CD14-positive monocyte (primary cell): ENCODE measurements around the gene DSTYK. TPM values are rescaled to one million over a fixed set of nuclear protein-coding genes. Genes with fewer than 3 reads are reported as not detected.

Experiments used
- DNase-seq, 3 donors: peaks; one replicate each; pipeline ENCODE4 v3.0.0-alpha.2; 2011 to 2022
- H2AFZ ChIP-seq: 2 replicates; pipeline ENCODE4 v1.6.0; 2012; ENCODE audit warnings: mild to moderate bottlenecking, low read depth, low read length, inconsistent platforms; ENCODE audit not compliant: insufficient read depth, poor library complexity, severe bottlenecking
- H3K27ac ChIP-seq, 2 donors: 1 replicate in 1 of 2; 2 replicates in 1 of 2; pipeline ENCODE4 v1.5.1; 2012 to 2013; ENCODE audit warnings: low read length in 2 of 2, control low read depth in 1 of 2, inconsistent platforms in 1 of 2, low read depth in 1 of 2, mild to moderate bottlenecking in 1 of 2
- H3K27me3 ChIP-seq, 2 donors: one replicate each; pipeline versions ENCODE4 v1.6.0 to v1.6.1; 2011 to 2013; ENCODE audit warnings: low read length in 2 of 2; ENCODE audit not compliant: control insufficient read depth in 2 of 2, insufficient read depth in 2 of 2
- H3K36me3 ChIP-seq, 2 donors: replicated peaks in 1 of 2; 1 replicate in 1 of 2; 2 replicates in 1 of 2; pipeline versions ENCODE4 v1.5.1 to v1.6.1; 2012 to 2013; ENCODE audit warnings: low read length in 2 of 2, control low read depth in 1 of 2, inconsistent platforms in 1 of 2, mild to moderate bottlenecking in 1 of 2; ENCODE audit not compliant: insufficient read depth in 2 of 2, control insufficient read depth in 1 of 2
- H3K4me1 ChIP-seq, 2 donors: 1 replicate in 1 of 2; 2 replicates in 1 of 2; pipeline versions ENCODE4 v1.5.1 to v1.6.1; 2012 to 2013; ENCODE audit warnings: low read length in 2 of 2, control low read depth in 1 of 2, inconsistent platforms in 1 of 2, mild to moderate bottlenecking in 1 of 2, moderate library complexity in 1 of 2; ENCODE audit not compliant: insufficient read depth in 2 of 2, control insufficient read depth in 1 of 2
- H3K4me2 ChIP-seq: replicated peaks from 2 replicates; pipeline ENCODE3; 2012; ENCODE audit warnings: low read length, moderate library complexity, mild to moderate bottlenecking; ENCODE audit not compliant: poor library complexity, severe bottlenecking; ENCODE audit errors: extremely low read depth
- H3K4me3 ChIP-seq, 3 experiments: fragments of 200-600 bp in 1 of 3; sonication (generic) in 1 of 3; replicated peaks in 1 of 3; 1 replicate in 2 of 3; 2 replicates in 1 of 3; pipeline ENCODE4 v1.5.1; 2011 to 2013; ENCODE audit warnings: low read length in 3 of 3, mild to moderate bottlenecking in 3 of 3, control low read depth in 2 of 3, low read depth in 2 of 3, inconsistent platforms in 1 of 3, moderate library complexity in 1 of 3
- H3K79me2 ChIP-seq: 2 replicates; pipeline ENCODE4 v1.6.0; 2012; ENCODE audit warnings: mild to moderate bottlenecking, control low read depth, inconsistent platforms, low read length, moderate library complexity; ENCODE audit not compliant: insufficient read depth
- H3K9ac ChIP-seq: 2 replicates; pipeline ENCODE4 v1.6.0; 2017; ENCODE audit warnings: low read length, mild to moderate bottlenecking; ENCODE audit not compliant: insufficient read depth, poor library complexity, severe bottlenecking
- H3K9me3 ChIP-seq, 2 donors: replicated peaks in 1 of 2; 1 replicate in 1 of 2; 2 replicates in 1 of 2; pipeline versions ENCODE4 v1.5.1 to v1.6.1; 2012 to 2013; ENCODE audit warnings: low read length in 2 of 2, control low read depth in 1 of 2; ENCODE audit not compliant: control insufficient read depth in 1 of 2, insufficient read depth in 1 of 2
- H4K20me1 ChIP-seq: 2 replicates; pipeline ENCODE4 v1.6.0; 2012; ENCODE audit warnings: mild to moderate bottlenecking, low read length, control low read depth, moderate library complexity; ENCODE audit not compliant: insufficient read depth
- H3K27ac Mint-ChIP-seq, 7 donors: one replicate each; pipeline ENCODE4 v1.8.0; 2020; ENCODE audit warnings: mild to moderate bottlenecking in 7 of 7, mixed read lengths in 7 of 7, moderate library complexity in 6 of 7, inconsistent platforms in 2 of 7
- H3K27me3 Mint-ChIP-seq, 3 donors: one replicate each; pipeline ENCODE4 v1.8.0; 2021 to 2022; ENCODE audit warnings: low read depth in 3 of 3, mild to moderate bottlenecking in 3 of 3, mixed read lengths in 3 of 3, moderate library complexity in 3 of 3, inconsistent platforms in 1 of 3
- H3K36me3 Mint-ChIP-seq, 2 donors: one replicate each; pipeline ENCODE4 v1.8.0; 2020; ENCODE audit warnings: mixed read lengths in 2 of 2, inconsistent platforms in 1 of 2, mild to moderate bottlenecking in 1 of 2
- H3K4me1 Mint-ChIP-seq: one replicate; pipeline ENCODE4 v1.8.0; 2020; ENCODE audit warnings: mild to moderate bottlenecking, mixed read lengths
- H3K4me3 Mint-ChIP-seq, 2 donors: one replicate each; pipeline ENCODE4 v1.8.0; 2020; ENCODE audit warnings: mild to moderate bottlenecking in 2 of 2, mixed read lengths in 2 of 2, moderate library complexity in 1 of 2
- H3K9me3 Mint-ChIP-seq, 7 donors: one replicate each; pipeline ENCODE4 v1.8.0; 2020 to 2022; ENCODE audit warnings: mixed read lengths in 7 of 7, mild to moderate bottlenecking in 6 of 7, moderate library complexity in 6 of 7, inconsistent platforms in 2 of 7
- WGBS: methylation state at CpG from one replicate; pipeline ENCODE4 v1.1.5; 2013; ENCODE audit warnings: missing lambda C conversion rate; ENCODE audit not compliant: insufficient coverage; 5-methylcytosine and 5-hydroxymethylcytosine counted together
- intact Hi-C, 2 donors: fragments of 100-400 bp; cut with micrococcal nuclease; formaldehyde crosslinking; loops; one replicate each; pipeline versions ENCODE4 v1.15.0 to v1.15.1; 2023
- polyA plus RNA-seq, 3 donors: library from polyadenylated mRNA; depleted of rRNA in 1 of 3; unstranded in 2 of 3; stranded (reverse) in 1 of 3; fragments of 300-500 nt in 2 of 3; fragments of >200 nt in 1 of 3; fragmentation: Illumina TruSeq in 2 of 3; gene quantifications; 1 replicate in 2 of 3; 2 replicates in 1 of 3; pipeline ENCODE4 v1.2.3, GENCODE V29; 2012 to 2021
- TF ChIP-seq, protein P1 (sequence below): fragments of 200-600 bp; IDR thresholded peaks from one replicate; pipeline ENCODE4 v1.8.0; 2022; ENCODE audit warnings: antibody characterized with exemption, mild to moderate bottlenecking

DSTYK gene
- polyA plus RNA-seq, 3 donors, result 2.9 to 6.5 (median 3.8) TPM

GRCh38 chr1:205129447-205130029 is 82.0 kb downstream of the DSTYK start:
- no peak overlapping the region for H2AFZ ChIP-seq
- Mint-ChIP-seq H3K36me3 (no peaks in the 10 kb centered on the region), H3K4me3 (no peak overlapping the region), H3K9me3 (peaks cover 0 to 6% (median 0%) of the 10 kb centered on the region in 7 donors), H3K27ac (peak overlapping the region in 1 of 7 donors; percentile 25), H3K4me1 (peaks cover 12% of the 10 kb centered on the region), H3K27me3 (no peaks in the 10 kb centered on the region)
- H3K9me3 ChIP-seq, result no peaks in the 10 kb centered on the region
- intact Hi-C loops, result loop anchor here in 1 of 2 donors (10.0 kb wide), 1 partner anchor 125 kb away; no protein-coding TSS in a partner anchor
- H3K4me1 ChIP-seq, result peaks cover 0 to 5% of the 10 kb centered on the region in 2 donors
- no peaks in the 10 kb centered on the region for H3K27me3 ChIP-seq
- no peak overlapping the region for H3K4me3 ChIP-seq
- TF ChIP-seq, protein P1, sequence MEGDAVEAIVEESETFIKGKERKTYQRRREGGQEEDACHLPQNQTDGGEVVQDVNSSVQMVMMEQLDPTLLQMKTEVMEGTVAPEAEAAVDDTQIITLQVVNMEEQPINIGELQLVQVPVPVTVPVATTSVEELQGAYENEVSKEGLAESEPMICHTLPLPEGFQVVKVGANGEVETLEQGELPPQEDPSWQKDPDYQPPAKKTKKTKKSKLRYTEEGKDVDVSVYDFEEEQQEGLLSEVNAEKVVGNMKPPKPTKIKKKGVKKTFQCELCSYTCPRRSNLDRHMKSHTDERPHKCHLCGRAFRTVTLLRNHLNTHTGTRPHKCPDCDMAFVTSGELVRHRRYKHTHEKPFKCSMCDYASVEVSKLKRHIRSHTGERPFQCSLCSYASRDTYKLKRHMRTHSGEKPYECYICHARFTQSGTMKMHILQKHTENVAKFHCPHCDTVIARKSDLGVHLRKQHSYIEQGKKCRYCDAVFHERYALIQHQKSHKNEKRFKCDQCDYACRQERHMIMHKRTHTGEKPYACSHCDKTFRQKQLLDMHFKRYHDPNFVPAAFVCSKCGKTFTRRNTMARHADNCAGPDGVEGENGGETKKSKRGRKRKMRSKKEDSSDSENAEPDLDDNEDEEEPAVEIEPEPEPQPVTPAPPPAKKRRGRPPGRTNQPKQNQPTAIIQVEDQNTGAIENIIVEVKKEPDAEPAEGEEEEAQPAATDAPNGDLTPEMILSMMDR, result no peak
- H4K20me1 ChIP-seq, result no peaks in the 10 kb centered on the region
- no peak overlapping the region for H3K4me2 ChIP-seq
- DNase-seq, result no peak
- H3K79me2 ChIP-seq, result no peaks in the 10 kb centered on the region
- no peaks in the 10 kb centered on the region for H3K36me3 ChIP-seq
- H3K9ac ChIP-seq, result no peak overlapping the region
- WGBS, result 100% methylated on average over 1 of the region's 4 CpGs
- H3K27ac ChIP-seq, result no peak overlapping the region

DNA sequence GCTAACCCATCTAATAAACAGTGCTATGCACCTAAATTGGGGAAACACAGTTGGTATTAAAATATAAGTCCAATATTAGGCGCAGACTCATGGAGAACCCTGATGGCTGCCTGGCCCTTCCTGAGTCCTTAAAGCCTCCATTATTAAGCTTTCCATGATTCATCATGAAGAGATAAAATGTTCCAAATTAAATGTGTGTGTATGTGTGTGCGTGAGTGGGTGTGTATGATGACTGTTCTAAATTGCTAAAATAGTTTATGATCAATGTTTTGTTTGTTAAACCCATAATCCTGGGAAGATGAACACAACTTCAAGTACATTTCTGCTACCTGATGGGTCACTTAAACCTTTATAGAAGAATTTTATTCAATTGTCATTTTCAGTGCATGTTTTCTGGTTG is 83.5 kb downstream of the DSTYK start:
- no peaks in the 10 kb centered on the region for H3K36me3 Mint-ChIP-seq
- Histone ChIP-seq H3K79me2 (no peaks in the 10 kb centered on the region), H3K9ac (no peak overlapping the region), H3K27ac (no peak overlapping the region), H2AFZ (no peak overlapping the region), H3K4me1 (peaks cover under 1 to 7% of the 10 kb centered on the region in 2 donors), H3K4me3 (no peak overlapping the region), H3K9me3 (no peaks in the 10 kb centered on the region), H3K4me2 (no peak overlapping the region), H4K20me1 (no peaks in the 10 kb centered on the region), H3K27me3 (no peaks in the 10 kb centered on the region), H3K36me3 (no peaks in the 10 kb centered on the region)
- intact Hi-C loops, result loop anchor here in 1 of 2 donors (10.0 kb wide), 1 partner anchor 127 kb away; no protein-coding TSS in a partner anchor
- no peak overlapping the region for H3K27ac Mint-ChIP-seq
- no peaks in the 10 kb centered on the region for H3K27me3 Mint-ChIP-seq
- TF ChIP-seq, protein P1, result no peak
- no CpG with 5 or more reads among the region's 2 CpGs for WGBS
- H3K4me1 Mint-ChIP-seq, result peaks cover 12% of the 10 kb centered on the region
- H3K9me3 Mint-ChIP-seq, result peaks cover 0 to 6% (median 0%) of the 10 kb centered on the region in 7 donors
- no peak for DNase-seq
- H3K4me3 Mint-ChIP-seq, result no peak overlapping the region
